ENCODE measurements around the gene EIF2B2.
A peak's percentile ranks its signal among the peaks of the same experiment; 100 is the strongest.
"Not testable (repeated sequence)": the region's sequence is repeated elsewhere in the genome, so short reads cannot be mapped to it uniquely, and the experiment has no call there.

EIF2B2 gene

DNA sequence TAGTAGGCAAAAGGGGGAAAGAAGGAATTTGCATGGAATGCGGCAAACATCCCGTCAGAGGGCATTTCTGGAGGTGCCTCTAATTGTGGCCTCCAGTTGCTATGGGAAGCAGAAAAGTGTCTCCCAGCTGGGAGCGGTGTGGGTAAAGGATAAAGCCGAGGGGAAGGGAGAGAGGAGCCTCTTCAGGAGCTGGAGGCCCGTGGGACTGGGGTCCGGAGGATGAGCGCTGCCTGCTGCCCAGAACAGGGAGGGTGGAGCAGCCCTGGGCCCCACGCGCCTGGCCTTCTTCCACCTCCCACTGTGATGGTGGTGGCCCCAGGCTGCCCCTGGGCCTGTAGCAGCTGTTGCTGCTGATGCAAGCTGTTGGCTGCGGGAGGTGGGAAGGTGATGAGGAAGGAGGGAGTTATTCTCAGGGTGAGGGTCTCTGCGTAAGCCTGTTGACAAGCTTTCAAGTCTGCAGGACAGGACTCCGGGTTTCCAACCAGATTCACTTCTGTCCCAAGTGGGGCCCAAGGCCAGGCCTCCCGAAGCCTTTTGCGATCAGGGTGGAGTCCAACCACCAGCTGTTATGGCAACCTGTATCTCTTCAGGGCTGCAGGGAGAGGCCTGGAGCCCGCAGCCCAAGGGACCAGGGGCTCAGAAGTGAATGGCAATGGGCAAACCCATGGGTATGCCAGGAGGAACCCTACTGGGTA is 28.2 kb upstream of the EIF2B2 start:
- DNase-seq (ENCODE audit: low read depth), result no peak

- DNase-seq (ENCODE audit: low read depth), result no peak
Observed at GRCh38 chr14:74975059-74975810, 27.5 kb upstream of the EIF2B2 start.

DNA sequence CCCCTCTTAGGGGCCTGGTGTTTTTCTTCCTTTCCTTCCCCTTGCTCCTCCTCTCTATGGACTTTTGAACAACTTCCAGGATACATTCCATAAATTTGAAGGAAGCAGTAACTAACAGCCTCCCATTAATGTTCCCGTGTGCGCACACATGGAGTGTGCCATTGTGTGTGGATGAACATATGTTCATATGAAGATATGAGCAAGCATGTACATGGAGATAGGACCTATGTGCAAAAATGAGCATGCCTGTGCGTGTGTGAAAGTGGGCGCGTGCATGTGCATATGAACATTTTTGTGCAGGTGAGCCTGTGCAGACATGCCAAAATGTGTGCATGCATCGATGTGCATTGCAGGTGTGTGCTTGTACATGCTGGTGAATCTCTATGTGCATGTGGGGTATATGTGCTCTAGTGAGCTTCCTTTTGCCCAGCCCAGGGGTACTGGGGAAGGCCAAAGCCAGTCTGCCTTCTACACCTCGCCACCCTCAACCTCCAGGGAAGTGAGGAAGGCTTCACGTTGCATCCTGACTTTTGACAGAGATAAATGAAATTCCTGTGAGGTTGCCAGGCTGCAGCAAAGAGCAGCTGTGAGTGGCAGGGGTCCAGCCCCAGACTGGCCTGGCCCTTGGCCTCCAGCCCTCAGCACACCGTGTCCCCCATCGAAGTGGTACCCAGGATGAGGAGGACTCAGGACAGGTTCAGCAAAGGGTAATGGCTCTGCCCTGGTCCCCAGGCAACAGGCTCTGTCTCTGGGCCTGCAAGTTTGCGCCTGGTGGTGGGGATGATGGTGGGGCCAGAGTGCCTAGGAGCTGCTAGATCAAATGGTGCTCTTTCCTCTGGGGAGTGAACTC is 26.2 kb upstream of the EIF2B2 start:
- no peak for DNase-seq (ENCODE audit: low read depth)

- DNase-seq (ENCODE audit: low read depth), result no peak
Observed at GRCh38 chr14:74977164-74977900, 25.4 kb upstream of the EIF2B2 start.

DNA sequence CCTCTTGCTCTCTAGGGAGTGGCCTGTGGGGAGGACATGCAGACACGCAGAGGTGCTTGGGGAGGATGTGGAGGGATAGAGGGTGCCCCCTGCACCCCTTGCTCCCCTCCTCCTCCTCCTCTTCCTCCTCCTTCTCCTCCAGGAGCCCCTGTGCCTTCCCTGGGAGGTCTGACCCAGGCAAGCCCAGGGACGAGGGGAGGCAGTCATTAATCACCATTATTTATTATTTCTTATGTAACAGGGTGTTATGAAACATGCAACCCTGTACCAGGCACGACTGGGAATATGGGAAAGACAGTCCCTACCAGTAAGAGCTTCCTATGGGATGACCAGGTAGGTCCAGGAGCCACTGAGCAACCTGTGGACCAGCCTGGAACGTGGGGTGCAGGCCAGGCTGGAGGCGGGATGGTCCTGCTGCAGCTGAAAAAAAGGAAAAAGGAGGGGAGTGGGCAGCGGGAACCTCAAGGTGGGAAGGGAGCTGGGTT is 24.8 kb upstream of the EIF2B2 start:
- no peak for DNase-seq (ENCODE audit: low read depth)

GRCh38 chr14:74978416-74978947 is 24.2 kb upstream of the EIF2B2 start:
- no peak for DNase-seq (ENCODE audit: low read depth)

DNA sequence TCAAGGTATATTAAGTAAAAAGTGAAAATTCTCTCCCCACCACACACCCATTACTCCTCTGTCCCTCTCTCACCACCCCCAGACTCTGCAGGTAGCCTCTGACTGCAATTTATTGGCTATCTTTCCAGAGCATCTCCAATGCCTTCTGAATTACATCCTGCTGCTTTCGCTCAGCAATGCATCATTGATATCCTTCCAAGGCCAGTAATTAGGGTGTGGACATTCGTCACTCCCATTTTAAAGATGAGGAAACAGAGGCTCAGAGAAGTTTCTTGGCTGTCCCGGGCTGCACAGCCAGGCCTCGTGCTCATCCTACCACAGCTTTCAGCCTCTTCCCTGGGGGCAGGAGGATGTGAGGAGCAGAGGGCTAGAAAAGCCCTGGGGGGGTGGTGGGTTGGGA is 23.7 kb upstream of the EIF2B2 start:
- DNase-seq (ENCODE audit: low read depth), result no peak

DNA sequence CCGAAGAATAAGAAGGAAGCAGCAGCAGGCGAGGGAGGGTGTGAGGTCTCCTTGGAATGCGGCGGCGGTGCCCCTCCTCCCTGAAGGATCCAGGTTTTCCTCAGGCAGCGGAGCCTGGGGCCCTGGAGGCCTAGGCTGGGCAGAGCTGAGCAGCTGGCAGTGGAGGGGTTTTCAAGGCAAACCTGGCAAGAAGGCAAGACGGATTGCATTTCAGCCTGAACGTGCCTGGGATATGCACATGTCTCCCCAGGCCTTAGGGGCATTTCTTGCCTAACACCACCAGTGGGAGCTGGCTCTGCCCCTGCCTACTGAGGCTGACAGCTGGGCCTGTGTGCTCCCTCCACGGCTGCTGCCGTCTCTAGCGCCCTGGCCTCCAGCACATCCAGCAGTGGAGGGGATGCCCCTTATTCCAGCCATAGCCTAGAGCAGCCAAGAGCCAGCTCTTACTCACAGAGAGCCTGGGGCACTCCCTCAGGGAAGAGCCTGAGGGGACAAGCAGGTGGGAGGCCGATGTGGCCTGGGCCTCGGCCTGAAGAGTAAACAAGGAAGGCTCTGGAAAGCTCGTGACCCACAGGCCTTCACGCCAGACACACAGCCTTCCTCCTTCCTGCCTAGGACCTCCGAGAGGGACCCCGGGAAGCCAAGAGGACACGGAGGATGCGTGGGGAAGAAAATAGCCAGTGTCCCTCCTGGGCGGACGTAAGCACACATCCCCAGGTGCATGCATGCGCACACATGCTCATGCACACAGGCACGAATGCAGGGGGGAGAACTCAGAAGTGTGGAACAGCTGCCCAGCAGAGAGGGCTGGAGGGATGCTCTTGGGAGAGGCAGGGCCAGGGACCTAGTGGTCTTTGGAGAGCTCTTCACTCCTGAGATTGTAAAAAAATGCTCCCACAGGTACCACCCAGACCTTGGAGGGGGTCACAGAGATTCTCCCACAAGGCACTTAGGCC is 23.0 kb upstream of the EIF2B2 start:
- DNase-seq (ENCODE audit: low read depth), result no peak

DNA sequence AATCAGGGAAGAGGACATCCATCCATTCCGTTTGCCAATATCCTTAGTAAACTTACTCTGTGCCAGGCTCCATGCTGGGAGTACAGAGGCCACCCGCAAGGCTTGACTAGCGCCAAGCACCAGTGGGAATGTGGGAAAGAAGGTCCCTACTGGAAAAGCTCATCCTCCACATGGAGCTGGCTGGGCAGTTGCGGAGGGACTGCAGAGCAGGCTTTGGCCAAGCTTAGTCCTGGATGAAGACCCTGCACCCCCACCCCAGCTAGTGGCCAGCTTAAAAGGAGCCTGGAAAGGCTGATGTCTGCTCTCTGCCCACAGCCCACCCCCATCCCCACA is 22.4 kb upstream of the EIF2B2 start:
- DNase-seq (ENCODE audit: low read depth), result no peak

- peak; percentile 87 for DNase-seq (ENCODE audit: low read depth)
Observed at GRCh38 chr14:74980731-74981461, 21.8 kb upstream of the EIF2B2 start.

DNA sequence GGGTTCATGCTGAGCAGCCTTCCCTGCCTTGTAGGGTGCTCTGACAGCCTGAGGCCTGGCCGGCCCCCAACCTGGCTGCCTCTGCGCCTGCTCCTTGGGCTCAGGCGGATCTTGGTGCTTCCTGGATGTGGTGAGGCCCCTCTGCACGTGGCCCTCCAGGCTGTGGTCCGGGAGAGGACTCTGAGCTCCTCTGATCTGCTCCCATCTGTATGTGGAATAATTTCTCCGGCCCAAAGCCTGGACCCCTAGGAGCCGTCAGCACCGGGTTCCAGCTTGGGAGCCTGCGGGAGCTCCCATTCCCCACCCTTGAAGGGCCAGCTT is 21.3 kb upstream of the EIF2B2 start:
- DNase-seq (ENCODE audit: low read depth), result no peak

DNA sequence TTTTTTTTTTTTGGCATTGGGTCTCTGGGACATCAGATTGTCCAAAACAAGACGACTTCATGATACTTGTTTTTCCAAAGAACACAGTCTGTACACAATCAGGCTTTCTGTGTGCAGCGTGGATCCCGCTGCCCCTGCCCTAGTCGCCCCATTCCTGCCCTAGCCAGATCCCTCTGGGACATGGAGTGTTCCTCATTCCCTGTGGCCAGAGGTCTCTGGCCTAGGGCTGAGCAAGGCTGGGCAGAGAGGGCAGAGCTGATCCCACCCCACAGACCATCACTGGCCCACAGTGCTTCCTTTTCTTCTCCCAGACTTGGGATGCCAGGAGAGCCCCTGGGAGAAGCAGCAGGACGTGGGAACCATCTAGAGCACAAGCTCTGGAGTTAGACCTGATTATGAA is 20.9 kb upstream of the EIF2B2 start:
- DNase-seq (ENCODE audit: low read depth), result no peak

DNA sequence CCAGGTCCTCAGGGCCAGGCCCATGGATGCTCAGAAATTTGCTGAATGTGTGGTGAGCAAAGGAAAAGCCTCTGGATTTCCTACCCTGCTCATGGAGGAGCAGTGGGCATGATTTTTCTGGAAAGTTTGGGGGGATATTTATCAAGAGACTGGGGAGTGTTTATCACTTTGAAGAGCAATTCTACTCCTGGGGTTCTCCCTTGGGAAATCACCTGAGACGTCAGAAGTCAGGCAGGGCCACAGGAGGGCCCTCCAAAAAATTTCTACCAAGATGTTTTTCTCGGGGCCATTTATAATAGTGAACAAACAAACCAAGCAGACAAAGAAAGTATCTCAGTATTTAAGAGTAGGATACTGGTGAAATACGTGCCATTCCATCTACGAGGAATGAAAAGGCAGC is 20.1 kb upstream of the EIF2B2 start:
- no peak for DNase-seq (ENCODE audit: low read depth)

- DNase-seq (ENCODE audit: low read depth), result no peak
Observed at GRCh38 chr14:74983343-74983742, 19.4 kb upstream of the EIF2B2 start.

GRCh38 chr14:74984236-74985027 is 18.3 kb upstream of the EIF2B2 start:
- DNase-seq (ENCODE audit: low read depth), result no peak

DNA sequence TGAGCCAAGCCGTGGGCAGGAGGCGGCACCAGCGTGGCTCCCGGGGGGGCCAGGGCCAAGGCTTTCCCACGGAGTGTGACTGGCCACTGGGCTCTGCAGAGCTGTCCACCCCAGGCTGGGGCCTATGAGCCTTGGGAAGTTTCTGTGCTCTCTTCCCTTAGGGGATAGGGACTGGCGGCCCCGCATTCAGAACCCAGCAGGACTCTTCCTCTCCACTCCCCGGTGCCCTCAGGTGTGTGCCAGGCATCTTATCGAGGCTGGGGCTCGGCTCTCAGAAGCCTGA is 17.8 kb upstream of the EIF2B2 start:
- no peak for DNase-seq (ENCODE audit: low read depth)

DNA sequence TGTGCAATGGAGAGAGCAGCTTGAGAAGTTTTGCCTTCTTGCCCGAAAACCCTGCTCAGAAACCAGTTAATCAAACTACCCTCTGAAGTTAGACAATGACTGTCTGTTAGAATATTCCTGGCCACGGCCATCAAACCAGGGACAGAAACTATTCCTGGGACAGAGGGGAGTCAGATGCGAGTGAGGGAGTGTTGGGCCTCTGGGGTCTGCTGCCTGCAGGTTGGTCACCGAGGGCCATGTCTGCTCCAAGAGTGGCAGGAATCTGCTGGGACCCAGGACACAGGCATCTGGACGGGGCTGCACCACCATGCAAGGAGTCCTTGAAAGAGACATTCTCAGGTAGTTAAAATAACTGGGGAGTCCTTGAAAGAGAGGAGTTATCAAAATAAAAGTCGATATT is 16.9 kb upstream of the EIF2B2 start:
- no peak for DNase-seq (ENCODE audit: low read depth)

- peak; percentile 41 for DNase-seq (ENCODE audit: low read depth)
Observed at GRCh38 chr14:74988131-74988530, 14.6 kb upstream of the EIF2B2 start.

- DNase-seq (ENCODE audit: low read depth), result no peak
Observed at GRCh38 chr14:74988993-74989392, 13.7 kb upstream of the EIF2B2 start.

- DNase-seq (ENCODE audit: low read depth), result not testable (repeated sequence)
Observed at GRCh38 chr14:74994182-74994581, 8.5 kb upstream of the EIF2B2 start.
